ENCODE measurements around the gene B4GALT6.

Gene B4GALT6

DNA sequence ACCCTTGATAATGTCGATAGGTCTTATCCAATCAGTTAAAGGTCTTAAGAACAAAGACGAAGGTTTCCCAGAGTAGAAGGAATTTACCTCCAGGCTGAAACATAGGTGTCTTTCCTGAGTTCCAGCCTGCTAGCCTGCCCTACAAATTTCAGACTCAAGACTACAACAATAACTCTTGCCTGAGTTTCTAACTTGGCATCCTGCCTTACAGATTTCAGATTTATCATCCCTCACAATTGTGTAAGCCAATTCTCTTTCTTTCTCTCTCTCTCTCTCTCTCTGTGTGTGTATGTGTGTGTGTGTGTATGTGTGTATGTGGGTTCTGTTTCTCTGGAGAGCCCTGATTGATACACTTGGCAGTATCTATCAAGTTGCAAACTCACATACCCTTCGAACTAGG, 37.2 kb upstream of the B4GALT6 start:
- peak; percentile 22 for DNase-seq (ENCODE audit: low read depth)
- TF ChIP-seq, protein P1, sequence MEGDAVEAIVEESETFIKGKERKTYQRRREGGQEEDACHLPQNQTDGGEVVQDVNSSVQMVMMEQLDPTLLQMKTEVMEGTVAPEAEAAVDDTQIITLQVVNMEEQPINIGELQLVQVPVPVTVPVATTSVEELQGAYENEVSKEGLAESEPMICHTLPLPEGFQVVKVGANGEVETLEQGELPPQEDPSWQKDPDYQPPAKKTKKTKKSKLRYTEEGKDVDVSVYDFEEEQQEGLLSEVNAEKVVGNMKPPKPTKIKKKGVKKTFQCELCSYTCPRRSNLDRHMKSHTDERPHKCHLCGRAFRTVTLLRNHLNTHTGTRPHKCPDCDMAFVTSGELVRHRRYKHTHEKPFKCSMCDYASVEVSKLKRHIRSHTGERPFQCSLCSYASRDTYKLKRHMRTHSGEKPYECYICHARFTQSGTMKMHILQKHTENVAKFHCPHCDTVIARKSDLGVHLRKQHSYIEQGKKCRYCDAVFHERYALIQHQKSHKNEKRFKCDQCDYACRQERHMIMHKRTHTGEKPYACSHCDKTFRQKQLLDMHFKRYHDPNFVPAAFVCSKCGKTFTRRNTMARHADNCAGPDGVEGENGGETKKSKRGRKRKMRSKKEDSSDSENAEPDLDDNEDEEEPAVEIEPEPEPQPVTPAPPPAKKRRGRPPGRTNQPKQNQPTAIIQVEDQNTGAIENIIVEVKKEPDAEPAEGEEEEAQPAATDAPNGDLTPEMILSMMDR (conservative IDR thresholded peaks at IDR 0.05; ENCODE audit: control insufficient read depth, insufficient read depth, low read depth, low read length) = no peak
- no peak overlapping the region for H3K4me3 ChIP-seq (ENCODE audit: control insufficient read depth, low read depth, low read length)

DNA sequence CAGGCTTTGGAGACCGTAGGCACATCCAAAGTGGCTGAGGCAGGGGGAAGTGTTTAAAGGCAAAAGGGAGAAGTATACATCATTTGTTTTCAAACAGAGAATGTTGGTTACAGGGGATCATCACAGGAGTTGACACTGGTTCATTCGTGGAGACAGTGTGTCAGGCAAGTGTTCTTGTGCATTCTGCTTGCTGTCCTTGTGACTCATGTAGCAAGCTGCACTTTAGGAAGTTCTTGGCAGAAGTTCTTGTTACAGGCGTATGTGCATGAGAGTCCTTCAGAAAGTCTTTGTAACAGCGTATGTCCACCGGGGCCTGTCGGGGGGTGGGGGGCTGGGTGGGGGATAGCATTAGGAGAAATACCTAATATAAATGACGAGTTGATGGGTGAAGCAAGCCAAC, 36.5 kb upstream of the B4GALT6 start:
- TF ChIP-seq, protein P1 (conservative IDR thresholded peaks at IDR 0.05; ENCODE audit: control insufficient read depth, insufficient read depth, low read depth, low read length) = no peak
- H3K4me3 ChIP-seq (ENCODE audit: control insufficient read depth, low read depth, low read length) = no peak overlapping the region
- peak; percentile 36 for DNase-seq (ENCODE audit: low read depth)

DNA sequence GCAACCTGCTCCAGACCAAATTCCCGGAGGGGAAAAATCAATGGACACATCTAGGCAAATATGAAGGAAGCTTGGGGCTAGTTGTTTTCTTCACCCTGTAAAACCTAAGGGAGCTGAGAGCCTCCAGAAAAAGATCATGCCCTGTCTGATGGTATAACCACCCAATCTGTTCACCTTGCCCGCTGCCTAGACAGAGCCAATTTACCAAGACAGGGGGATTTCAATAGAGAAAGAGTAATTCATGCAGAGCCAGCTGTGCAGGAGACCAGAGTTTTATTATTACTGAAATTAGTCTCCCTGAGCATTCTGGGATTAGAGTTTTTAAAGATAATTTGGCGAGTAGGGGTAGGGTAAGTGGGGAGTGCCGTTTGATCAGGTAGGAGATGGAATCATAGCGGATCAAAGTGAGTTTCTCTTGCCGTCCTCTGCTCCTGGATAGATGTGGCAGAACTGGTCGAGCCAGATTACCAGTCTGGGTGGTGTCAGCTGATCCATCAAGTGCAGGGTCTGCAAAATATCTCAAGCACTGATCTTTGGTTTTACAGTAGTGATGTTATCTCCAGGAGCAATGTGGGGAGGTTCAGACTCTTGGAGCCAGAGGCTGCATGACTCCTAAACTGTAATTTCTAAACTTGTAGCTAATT, 35.1 kb upstream of the B4GALT6 start:
- DNase-seq (ENCODE audit: low read depth) = no peak
- TF ChIP-seq, protein P1 (conservative IDR thresholded peaks at IDR 0.05; ENCODE audit: control insufficient read depth, insufficient read depth, low read depth, low read length) = no peak
- no peak overlapping the region for H3K4me3 ChIP-seq (ENCODE audit: control insufficient read depth, low read depth, low read length)

DNA sequence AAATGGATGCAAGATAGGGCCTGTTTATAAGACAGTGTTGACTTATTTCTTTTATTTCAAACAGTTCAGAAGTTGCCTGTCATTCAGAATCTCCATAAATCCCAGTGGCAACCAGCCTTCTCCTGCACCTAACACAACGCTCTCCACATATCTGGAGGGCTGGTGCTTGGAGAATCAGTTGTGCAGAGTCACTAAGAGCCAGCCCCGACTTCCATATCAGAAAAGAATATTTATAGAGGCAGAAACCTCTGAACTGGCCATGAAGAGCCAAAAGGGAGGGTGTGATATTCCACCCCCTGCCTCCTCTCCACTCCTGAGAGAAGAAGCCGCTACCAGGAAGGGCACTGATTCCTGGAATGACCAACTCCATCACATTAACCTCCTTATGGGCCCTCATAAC, 34.0 kb upstream of the B4GALT6 start:
- TF ChIP-seq, protein P1 (conservative IDR thresholded peaks at IDR 0.05; ENCODE audit: control insufficient read depth, insufficient read depth, low read depth, low read length) = no peak
- H3K4me3 ChIP-seq (ENCODE audit: control insufficient read depth, low read depth, low read length) = no peak overlapping the region
- no peak for DNase-seq (ENCODE audit: low read depth)

DNA sequence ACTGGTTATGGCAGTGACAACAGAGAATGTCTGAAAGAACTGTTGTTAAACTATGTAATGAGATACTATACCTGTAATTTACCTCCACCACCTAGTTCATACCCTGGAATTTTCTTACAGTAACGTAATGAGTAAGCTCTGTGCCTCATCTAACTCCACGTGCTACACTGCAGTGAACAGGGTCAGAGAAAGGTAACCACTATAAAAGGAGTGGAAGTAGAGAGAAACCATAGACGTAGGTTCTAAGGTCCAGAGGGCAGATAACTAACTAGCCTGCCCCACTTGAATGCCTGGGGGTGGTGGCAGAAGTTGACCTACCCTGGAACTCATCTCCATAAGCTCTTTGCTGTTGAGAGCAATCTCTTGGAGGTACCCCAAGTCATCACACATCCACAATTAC, 32.0 kb upstream of the B4GALT6 start:
- no peak overlapping the region for H3K4me3 ChIP-seq (ENCODE audit: control insufficient read depth, low read depth, low read length)
- TF ChIP-seq, protein P1 (conservative IDR thresholded peaks at IDR 0.05; ENCODE audit: control insufficient read depth, insufficient read depth, low read depth, low read length) = no peak

DNA sequence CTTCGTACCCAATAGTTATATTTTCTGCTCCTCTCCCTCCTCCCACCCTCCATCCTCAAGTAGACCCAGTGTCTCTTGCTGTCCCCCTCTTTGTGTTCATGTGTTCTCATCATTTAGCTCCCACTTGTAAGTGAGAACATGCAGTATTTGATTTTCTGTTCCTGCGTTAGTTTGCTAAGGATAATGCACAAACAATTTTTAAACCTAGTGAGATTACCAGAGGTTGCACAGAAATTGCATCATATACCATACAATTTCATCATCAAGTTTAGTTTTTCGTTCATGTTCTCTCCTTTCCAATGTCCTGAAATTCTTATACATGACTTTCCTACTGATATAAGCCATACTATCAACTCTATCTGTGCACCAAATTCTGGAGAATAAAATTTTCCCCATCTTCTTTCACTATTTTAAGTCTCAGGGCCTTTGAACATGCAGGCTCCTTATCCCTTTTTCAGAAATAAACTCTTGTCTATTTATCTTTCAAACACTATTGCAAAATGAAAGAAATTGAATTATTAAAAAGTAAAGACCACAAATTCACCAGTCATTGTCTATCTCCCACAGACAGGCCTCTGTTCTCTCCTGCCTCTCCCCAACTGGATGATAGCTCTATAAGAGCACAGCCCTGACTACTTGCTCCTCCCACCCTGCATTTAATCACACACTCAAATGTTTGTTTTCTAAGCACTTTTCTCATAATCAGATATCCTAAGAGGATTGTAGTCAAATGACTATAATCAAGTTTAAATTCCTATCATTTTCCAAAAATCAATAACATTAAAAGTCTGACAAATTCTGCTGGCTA, 27.2 kb upstream of the B4GALT6 start:
- H3K4me3 ChIP-seq (ENCODE audit: control insufficient read depth, low read depth, low read length) = no peak overlapping the region
- no peak for DNase-seq (ENCODE audit: low read depth)
- TF ChIP-seq, protein P1 (conservative IDR thresholded peaks at IDR 0.05; ENCODE audit: control insufficient read depth, insufficient read depth, low read depth, low read length) = no peak

More for the DNA sequence above, 32.0 kb upstream of the B4GALT6 start:
- no peak for DNase-seq (ENCODE audit: low read depth)
